ENCODE data around the gene FERMT3.

DNA sequence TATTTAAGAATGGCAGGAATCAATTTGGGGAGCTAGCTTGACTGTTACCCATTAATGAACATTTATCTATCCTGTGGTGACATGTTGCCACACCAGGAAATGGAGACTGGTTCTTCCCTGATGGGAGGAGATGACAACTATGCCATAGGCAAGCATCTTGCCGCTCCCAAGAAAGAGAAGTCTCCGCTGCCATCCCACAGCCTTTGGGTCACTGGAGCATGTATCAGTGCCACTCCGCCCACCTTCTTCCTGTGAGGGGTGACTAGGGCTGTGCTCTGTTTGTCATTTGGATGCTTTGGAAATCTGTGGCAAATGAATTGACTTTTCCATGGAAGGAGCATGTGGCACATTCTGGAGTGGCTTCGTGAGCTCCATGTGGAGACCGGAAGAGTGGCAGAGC, 14.1 kb upstream of the FERMT3 start:
- TF ChIP-seq POLR2AphosphoS5 (IDR thresholded peaks at IDR 0.05; ENCODE audit: low read depth, low read length) (no peak), TAF1 (IDR thresholded peaks at IDR 0.05; ENCODE audit: borderline replicate concordance, insufficient read depth, low read length) (no peak)
- TF ChIP-seq, protein P1, sequence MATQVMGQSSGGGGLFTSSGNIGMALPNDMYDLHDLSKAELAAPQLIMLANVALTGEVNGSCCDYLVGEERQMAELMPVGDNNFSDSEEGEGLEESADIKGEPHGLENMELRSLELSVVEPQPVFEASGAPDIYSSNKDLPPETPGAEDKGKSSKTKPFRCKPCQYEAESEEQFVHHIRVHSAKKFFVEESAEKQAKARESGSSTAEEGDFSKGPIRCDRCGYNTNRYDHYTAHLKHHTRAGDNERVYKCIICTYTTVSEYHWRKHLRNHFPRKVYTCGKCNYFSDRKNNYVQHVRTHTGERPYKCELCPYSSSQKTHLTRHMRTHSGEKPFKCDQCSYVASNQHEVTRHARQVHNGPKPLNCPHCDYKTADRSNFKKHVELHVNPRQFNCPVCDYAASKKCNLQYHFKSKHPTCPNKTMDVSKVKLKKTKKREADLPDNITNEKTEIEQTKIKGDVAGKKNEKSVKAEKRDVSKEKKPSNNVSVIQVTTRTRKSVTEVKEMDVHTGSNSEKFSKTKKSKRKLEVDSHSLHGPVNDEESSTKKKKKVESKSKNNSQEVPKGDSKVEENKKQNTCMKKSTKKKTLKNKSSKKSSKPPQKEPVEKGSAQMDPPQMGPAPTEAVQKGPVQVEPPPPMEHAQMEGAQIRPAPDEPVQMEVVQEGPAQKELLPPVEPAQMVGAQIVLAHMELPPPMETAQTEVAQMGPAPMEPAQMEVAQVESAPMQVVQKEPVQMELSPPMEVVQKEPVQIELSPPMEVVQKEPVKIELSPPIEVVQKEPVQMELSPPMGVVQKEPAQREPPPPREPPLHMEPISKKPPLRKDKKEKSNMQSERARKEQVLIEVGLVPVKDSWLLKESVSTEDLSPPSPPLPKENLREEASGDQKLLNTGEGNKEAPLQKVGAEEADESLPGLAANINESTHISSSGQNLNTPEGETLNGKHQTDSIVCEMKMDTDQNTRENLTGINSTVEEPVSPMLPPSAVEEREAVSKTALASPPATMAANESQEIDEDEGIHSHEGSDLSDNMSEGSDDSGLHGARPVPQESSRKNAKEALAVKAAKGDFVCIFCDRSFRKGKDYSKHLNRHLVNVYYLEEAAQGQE (IDR thresholded peaks at IDR 0.05; ENCODE audit: insufficient read depth in 1 of 2, low read depth in 2 of 2, low read length in 2 of 2): no peak
